T-cell (primary cell): ENCODE data around the gene ARHGEF11. TPM values are rescaled to one million over a fixed set of nuclear protein-coding genes. Genes with fewer than 3 reads are reported as not detected.

Source experiments
- ATAC-seq, 4 experiments: fragments of 200-7000 bp in 3 of 4; fragments of 150-1000 bp in 1 of 4; cut with Tn5 transposase; replicated peaks in 1 of 4; 1 replicate in 3 of 4; 2 replicates in 1 of 4; pipeline ENCODE4 v1.10.0; 2021; ENCODE audit warnings: moderate library complexity in 3 of 4, mild to moderate bottlenecking in 2 of 4, moderate number of reproducible peaks in 1 of 4
- CTCF ChIA-PET, 2 donors: fragments of 300-600 bp; sonication (Branson Sonifier 250); formaldehyde crosslinking; loops; one replicate each; lab custom pipeline; 2022; ENCODE audit warnings: antibody characterized with exemption in 2 of 2; lab: Charles Lee
- POLR2A ChIA-PET, 2 donors: fragments of 300-600 bp; sonication (Branson Sonifier 250); formaldehyde crosslinking; loops; one replicate each; lab custom pipeline; 2022; ENCODE audit warnings: antibody characterized with exemption in 2 of 2; lab: Charles Lee
- DNase-seq, 35 experiments: peaks; one replicate each; pipeline versions ENCODE4 v3.0.0 to v3.0.0-alpha.2; 2013 to 2023
- H3K27ac ChIP-seq: one replicate; pipeline ENCODE4 v1.5.1; 2013; ENCODE audit warnings: low read length
- H3K27me3 ChIP-seq, 2 experiments: replicated peaks in 1 of 2; 1 replicate in 1 of 2; 2 replicates in 1 of 2; pipeline versions ENCODE4 v1.6.1 to v1.7.0; 2013; ENCODE audit warnings: low read length in 1 of 2, mixed read lengths in 1 of 2; ENCODE audit not compliant: control insufficient read depth in 2 of 2, insufficient read depth in 2 of 2; ENCODE audit errors: extremely low read depth in 1 of 2
- H3K36me3 ChIP-seq, 2 donors: 1 replicate in 1 of 2; 2 replicates in 1 of 2; pipeline versions ENCODE4 v1.6.1 to v1.7.0; 2013; ENCODE audit warnings: low read length in 1 of 2; ENCODE audit not compliant: control insufficient read depth in 2 of 2, insufficient read depth in 1 of 2; ENCODE audit errors: extremely low read depth in 1 of 2
- H3K4me1 ChIP-seq, 2 experiments: 1 replicate in 1 of 2; 2 replicates in 1 of 2; pipeline versions ENCODE4 v1.6.1 to v1.7.0; 2013; ENCODE audit warnings: low read length in 2 of 2, mixed read lengths in 1 of 2; ENCODE audit not compliant: insufficient read depth in 2 of 2, control insufficient read depth in 1 of 2; ENCODE audit errors: extremely low read depth in 1 of 2
- H3K4me3 ChIP-seq, 2 donors: 1 replicate in 1 of 2; 2 replicates in 1 of 2; pipeline versions ENCODE4 v1.5.1 to v1.7.0; 2013; ENCODE audit warnings: mild to moderate bottlenecking in 2 of 2, low read length in 1 of 2, moderate library complexity in 1 of 2; ENCODE audit not compliant: control insufficient read depth in 1 of 2; ENCODE audit errors: extremely low read depth in 1 of 2
- H3K9me3 ChIP-seq: 2 replicates; pipeline ENCODE4 v1.7.0; 2013
- H3K27ac Mint-ChIP-seq, 2 donors: one replicate each; pipeline ENCODE4 v1.8.0; 2020 to 2021; ENCODE audit warnings: mild to moderate bottlenecking in 2 of 2, mixed read lengths in 2 of 2
- H3K27me3 Mint-ChIP-seq, 2 donors: one replicate each; pipeline ENCODE4 v1.8.0; 2021 to 2022; ENCODE audit warnings: mixed read lengths in 2 of 2
- H3K36me3 Mint-ChIP-seq: one replicate; pipeline ENCODE4 v1.8.0; 2021; ENCODE audit warnings: mixed read lengths
- H3K4me1 Mint-ChIP-seq, 3 donors: one replicate each; pipeline ENCODE4 v1.8.0; 2020 to 2022; ENCODE audit warnings: mixed read lengths in 3 of 3, mild to moderate bottlenecking in 1 of 3
- H3K4me3 Mint-ChIP-seq, 3 donors: one replicate each; pipeline ENCODE4 v1.8.0; 2020 to 2022; ENCODE audit warnings: mild to moderate bottlenecking in 3 of 3, mixed read lengths in 3 of 3, moderate library complexity in 3 of 3
- H3K9me3 Mint-ChIP-seq, 3 donors: one replicate each; pipeline ENCODE4 v1.8.0; 2020 to 2022; ENCODE audit warnings: mixed read lengths in 3 of 3
- WGBS: methylation state at CpG from one replicate; pipeline ENCODE4 v1.1.5; 2013; ENCODE audit warnings: missing lambda C conversion rate; ENCODE audit not compliant: insufficient coverage; 5-methylcytosine and 5-hydroxymethylcytosine counted together
- total RNA-seq, 35 experiments: library from RNA in 6 of 35; stranded (reverse) in 6 of 35; fragments of 120-200 nt in 1 of 35; gene quantifications; one replicate each; pipeline versions ENCODE4 v1.2.1 to v1.2.4 and lab custom pipeline; 2013 to 2026

The ARHGEF11 gene
- total RNA-seq, 5 donors from 2014 or later (not counting 1 experiment from before 2014, with no cell fraction given) = 20.7 to 34.6 (median 34.1) TPM

DNA sequence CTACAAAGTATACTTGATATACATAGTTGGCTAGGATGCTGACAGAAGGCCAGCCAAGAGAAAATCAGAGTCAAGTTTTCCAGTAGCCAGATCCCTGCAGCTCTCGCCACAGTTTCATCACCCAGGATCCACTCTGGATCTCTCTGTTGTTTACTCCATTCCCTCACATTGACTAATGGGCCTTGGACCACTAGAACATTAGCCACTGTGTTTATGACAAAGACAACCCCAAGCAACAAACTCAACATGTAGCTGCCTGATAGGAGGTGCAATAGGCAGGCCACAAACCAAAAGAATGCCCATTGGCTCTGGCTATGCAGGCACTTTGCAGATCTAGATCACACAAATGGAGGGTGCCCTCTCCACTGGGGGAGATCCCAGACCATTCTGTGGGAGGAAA, 44.2 kb downstream of the ARHGEF11 start:
- H3K27ac Mint-ChIP-seq = no peak overlapping the region
- ATAC-seq (no peak), DNase-seq (no peak)
- Histone ChIP-seq H3K27ac (no peak overlapping the region), H3K4me1 (no peaks in the 10 kb centered on the region), H3K27me3 (peaks cover 0 to 10% of the 10 kb centered on the region in 2 experiments), H3K36me3 (no peaks in the 10 kb centered on the region), H3K9me3 (no peaks in the 10 kb centered on the region), H3K4me3 (no peak overlapping the region)
- ChIA-PET POLR2A (no interaction called here), CTCF (no interaction called here)
- H3K9me3 Mint-ChIP-seq = no peaks in the 10 kb centered on the region
- 100% methylated on average over 1 of the region's 1 CpG for WGBS
- H3K4me1 Mint-ChIP-seq = no peaks in the 10 kb centered on the region
- no peaks in the 10 kb centered on the region for H3K36me3 Mint-ChIP-seq
- peaks cover 27 to 30% of the 10 kb centered on the region in 2 donors for H3K27me3 Mint-ChIP-seq
- H3K4me3 Mint-ChIP-seq = no peak overlapping the region

DNA sequence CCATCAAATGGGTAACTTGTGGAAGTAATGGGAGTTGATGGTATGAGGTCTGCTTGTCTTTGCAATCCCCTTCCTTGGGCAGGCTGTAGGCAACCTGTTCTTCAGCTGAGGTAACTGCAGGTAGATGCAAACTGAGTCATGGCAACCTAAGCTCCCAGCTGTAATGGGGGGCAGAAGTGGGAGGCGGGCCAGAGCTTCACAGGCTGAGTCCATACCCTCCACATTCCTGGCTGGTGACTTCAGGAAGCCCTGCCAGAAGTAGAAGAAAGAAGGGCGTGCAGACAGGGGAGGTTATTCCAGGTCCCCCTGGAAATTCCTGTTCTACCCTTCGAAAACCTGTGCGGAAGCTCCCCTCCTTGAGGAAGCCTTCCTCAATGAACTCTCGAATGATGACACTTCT, 44.9 kb downstream of the ARHGEF11 start:
- no peak overlapping the region for H3K4me3 Mint-ChIP-seq
- H3K9me3 Mint-ChIP-seq = no peaks in the 10 kb centered on the region
- Histone ChIP-seq H3K27ac (no peak overlapping the region), H3K9me3 (no peaks in the 10 kb centered on the region), H3K4me1 (no peaks in the 10 kb centered on the region), H3K27me3 (peaks cover 0 to 10% of the 10 kb centered on the region in 2 experiments), H3K4me3 (no peak overlapping the region), H3K36me3 (no peaks in the 10 kb centered on the region)
- DNase-seq = no peak
- H3K27me3 Mint-ChIP-seq = peaks cover 28 to 34% of the 10 kb centered on the region in 2 donors
- WGBS = 83% methylated on average over 4 of the region's 5 CpGs
- CTCF ChIA-PET = no interaction called here
- H3K4me1 Mint-ChIP-seq = no peaks in the 10 kb centered on the region
- no peak for ATAC-seq
- H3K27ac Mint-ChIP-seq = no peak overlapping the region
- POLR2A ChIA-PET = no interaction called here
- H3K36me3 Mint-ChIP-seq = no peaks in the 10 kb centered on the region

- peaks cover 24 to 38% of the 10 kb centered on the region in 2 donors for H3K27me3 Mint-ChIP-seq
- no peak overlapping the region for H3K27ac ChIP-seq
- no peaks in the 10 kb centered on the region for H3K36me3 ChIP-seq
- no peak overlapping the region for H3K27ac Mint-ChIP-seq
- H3K9me3 ChIP-seq = no peaks in the 10 kb centered on the region
- WGBS = 50% methylated on average over 4 of the region's 9 CpGs
- no peaks in the 10 kb centered on the region for H3K4me1 ChIP-seq
- no peaks in the 10 kb centered on the region for H3K9me3 Mint-ChIP-seq
- H3K4me3 ChIP-seq = no peak overlapping the region
- POLR2A ChIA-PET = no interaction called here
- peaks cover 0 to 16% of the 10 kb centered on the region in 2 experiments for H3K27me3 ChIP-seq
- no peaks in the 10 kb centered on the region for H3K4me1 Mint-ChIP-seq
- no peak for ATAC-seq
- CTCF ChIA-PET = no interaction called here
- H3K4me3 Mint-ChIP-seq = no peak overlapping the region
- H3K36me3 Mint-ChIP-seq = no peaks in the 10 kb centered on the region
- DNase-seq = no peak
These were observed 45.8 kb downstream of the ARHGEF11 start for GRCh38 chr1:156999596-157000320.

- H3K27ac ChIP-seq = no peak overlapping the region
- peaks cover 0 to 12% of the 10 kb centered on the region in 2 experiments for H3K27me3 ChIP-seq
- ChIA-PET POLR2A (no interaction called here), CTCF (no interaction called here)
- H3K4me3 Mint-ChIP-seq = no peak overlapping the region
- H3K9me3 Mint-ChIP-seq = no peaks in the 10 kb centered on the region
- H3K27me3 Mint-ChIP-seq = peaks cover 23 to 37% of the 10 kb centered on the region in 2 donors
- no peak for ATAC-seq
- no peaks in the 10 kb centered on the region for H3K36me3 Mint-ChIP-seq
- no peaks in the 10 kb centered on the region for H3K9me3 ChIP-seq
- H3K36me3 ChIP-seq = no peaks in the 10 kb centered on the region
- no peaks in the 10 kb centered on the region for H3K4me1 ChIP-seq
- no peak for DNase-seq
- WGBS = 87% methylated on average over 4 of the region's 7 CpGs
- H3K27ac Mint-ChIP-seq = no peak overlapping the region
- no peaks in the 10 kb centered on the region for H3K4me1 Mint-ChIP-seq
- no peak overlapping the region for H3K4me3 ChIP-seq
These were observed 46.6 kb downstream of the ARHGEF11 start for GRCh38 chr1:156998840-156999500.

DNA sequence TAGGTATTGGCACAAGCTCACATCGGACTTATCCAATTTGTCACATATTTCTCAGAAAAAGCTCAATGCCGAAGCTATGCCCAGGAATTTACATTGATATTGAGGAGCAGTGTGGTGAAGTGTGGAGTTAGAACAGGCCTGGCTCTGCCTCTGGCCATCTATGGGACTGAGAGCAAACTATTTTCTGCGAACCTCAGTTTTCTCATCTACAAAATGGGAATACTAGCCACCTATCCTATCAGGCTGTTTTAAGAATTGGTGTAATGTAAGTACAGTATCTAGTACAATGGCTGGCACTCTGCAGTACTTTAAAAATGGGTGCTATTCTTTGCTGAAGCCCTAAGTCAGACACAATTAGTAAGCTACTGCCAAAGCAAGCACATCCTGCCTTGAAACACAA, 47.2 kb downstream of the ARHGEF11 start:
- ATAC-seq (no peak), DNase-seq (no peak)
- Histone ChIP-seq H3K4me1 (no peaks in the 10 kb centered on the region), H3K27me3 (peaks cover 0 to 12% of the 10 kb centered on the region in 2 experiments), H3K4me3 (no peak overlapping the region), H3K36me3 (no peaks in the 10 kb centered on the region), H3K27ac (no peak overlapping the region), H3K9me3 (no peaks in the 10 kb centered on the region)
- no peak overlapping the region for H3K27ac Mint-ChIP-seq
- ChIA-PET POLR2A (no interaction called here), CTCF (no interaction called here)
- no peak overlapping the region for H3K4me3 Mint-ChIP-seq
- no peaks in the 10 kb centered on the region for H3K36me3 Mint-ChIP-seq
- WGBS = no CpG with 5 or more reads among the region's 3 CpGs
- H3K27me3 Mint-ChIP-seq = peaks cover 22 to 36% of the 10 kb centered on the region in 2 donors
- H3K9me3 Mint-ChIP-seq = no peaks in the 10 kb centered on the region
- H3K4me1 Mint-ChIP-seq = no peaks in the 10 kb centered on the region

- DNase-seq = no peak
- Histone ChIP-seq H3K36me3 (no peaks in the 10 kb centered on the region), H3K27ac (no peak overlapping the region), H3K27me3 (peaks cover 0 to 15% of the 10 kb centered on the region in 2 experiments), H3K9me3 (no peaks in the 10 kb centered on the region), H3K4me1 (no peaks in the 10 kb centered on the region), H3K4me3 (no peak overlapping the region)
- H3K4me3 Mint-ChIP-seq = no peak overlapping the region
- ChIA-PET CTCF (no interaction called here), POLR2A (interaction anchor here in 1 of 2 donors (0.5 kb wide), 1 partner anchor 138 kb away, joined by 3 read pairs; no protein-coding TSS in a partner anchor)
- ATAC-seq = no peak
- no peaks in the 10 kb centered on the region for H3K36me3 Mint-ChIP-seq
- 71% methylated on average over 1 of the region's 5 CpGs for WGBS
- no peak overlapping the region for H3K27ac Mint-ChIP-seq
- no peaks in the 10 kb centered on the region for H3K9me3 Mint-ChIP-seq
- peaks cover 25 to 26% of the 10 kb centered on the region in 2 donors for H3K27me3 Mint-ChIP-seq
- H3K4me1 Mint-ChIP-seq = no peaks in the 10 kb centered on the region
These were observed 50.1 kb downstream of the ARHGEF11 start for GRCh38 chr1:156995412-156995811.
